Ecto neural progenitor cell (in vitro differentiated cells): Measurements from ENCODE around the gene MDFI.
A peak's percentile ranks its signal among the peaks of the same experiment; 100 is the strongest.

ENCODE experiments used
- DNase-seq: peaks from one replicate; pipeline ENCODE4 v3.0.0-alpha.2; 2018; ENCODE audit warnings: low spot score

Gene MDFI

DNA sequence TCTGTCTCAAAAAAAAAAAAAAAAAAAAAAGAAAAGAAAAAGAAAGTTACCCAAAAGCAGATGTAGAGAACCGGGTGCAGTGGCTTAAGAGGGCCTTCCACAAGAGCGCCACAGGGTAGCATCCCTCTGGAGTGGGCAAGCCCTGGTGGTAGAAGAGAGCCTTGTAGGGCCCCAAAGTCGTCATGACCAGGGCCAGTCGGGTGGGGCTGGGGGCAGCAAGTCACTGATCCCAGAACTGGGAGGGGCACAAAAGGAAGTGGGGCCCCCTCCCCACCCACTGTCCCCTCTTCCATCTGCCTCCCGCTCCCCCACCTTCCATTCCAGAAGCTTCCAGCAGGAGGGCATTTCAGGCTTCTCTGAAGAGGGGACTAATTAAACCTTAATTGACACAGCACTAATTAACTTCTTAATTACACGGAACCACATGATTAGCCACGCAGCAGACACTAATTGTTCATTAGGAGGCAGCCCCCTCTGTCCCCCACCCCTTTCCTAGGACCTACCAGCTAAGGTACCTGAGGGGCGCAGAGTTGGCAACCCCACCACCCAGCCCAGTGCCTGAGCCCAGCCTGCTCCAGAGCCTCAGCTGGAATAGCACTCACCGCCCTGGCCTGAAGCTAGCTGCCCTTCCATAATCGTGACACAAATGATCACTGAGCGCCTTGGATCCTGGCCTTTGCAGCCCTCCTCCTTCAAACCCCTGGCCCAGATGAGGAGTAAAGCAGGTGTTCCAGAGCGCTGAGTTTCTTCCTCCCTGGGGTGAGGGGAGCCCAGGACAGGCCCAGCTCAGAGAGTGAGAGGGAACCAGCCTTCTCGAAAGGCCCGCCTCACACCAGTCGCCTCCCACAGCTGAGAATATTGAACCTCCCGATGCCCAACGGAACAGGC is 34.8 kb downstream of the MDFI start:
- DNase-seq: no peak

DNA sequence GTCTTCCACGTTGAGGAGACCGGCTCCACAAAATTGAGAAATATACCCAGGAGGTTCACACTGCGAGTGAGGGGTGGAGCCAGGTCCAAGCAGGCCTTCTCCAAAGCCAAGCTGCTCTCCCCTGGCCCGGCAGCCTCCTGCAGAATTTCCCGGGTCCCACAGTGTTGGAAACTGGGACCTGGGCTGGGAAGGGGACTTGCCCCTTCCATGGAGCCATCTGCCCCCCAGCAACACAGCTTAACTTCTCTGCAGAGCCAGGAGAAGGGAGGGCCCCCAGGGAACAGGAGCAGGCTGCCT is 35.4 kb downstream of the MDFI start:
- no peak for DNase-seq

DNA sequence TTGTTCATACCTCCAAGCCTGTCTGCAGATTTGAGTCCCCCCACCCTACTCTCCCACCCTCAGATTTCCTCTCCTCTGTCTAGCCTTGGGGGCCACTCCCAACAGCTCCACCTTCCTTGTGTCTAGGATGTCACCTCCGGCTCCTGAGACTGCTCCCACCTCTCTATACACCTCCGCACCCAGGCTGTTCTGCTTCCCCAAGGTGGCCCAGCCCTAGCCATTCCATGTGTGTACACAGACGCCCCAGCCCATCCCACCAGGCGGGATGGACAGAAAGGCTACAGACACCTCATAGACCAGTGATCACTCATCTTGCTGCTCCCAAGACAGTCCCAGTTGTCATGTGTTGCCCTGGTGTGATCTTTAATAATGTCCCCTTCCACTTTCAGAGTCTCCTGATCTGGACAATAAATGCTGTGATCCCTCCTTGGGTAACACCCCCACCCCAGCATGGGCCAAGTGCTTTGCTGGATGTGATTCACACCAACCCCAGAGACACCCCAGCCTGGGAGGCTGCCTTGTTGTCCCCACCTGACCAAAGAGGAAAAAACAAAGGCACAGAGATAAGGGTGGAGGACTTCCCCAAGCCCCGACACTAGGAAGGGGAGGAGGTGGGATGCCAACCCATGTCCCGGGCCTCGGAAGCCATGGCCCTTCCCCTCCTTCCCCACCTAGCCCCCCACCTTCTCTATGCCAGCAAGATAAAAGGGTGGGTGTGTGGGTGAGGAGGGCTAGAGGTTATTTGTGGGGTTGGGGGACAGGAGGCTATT is 36.1 kb downstream of the MDFI start:
- DNase-seq: no peak

DNA sequence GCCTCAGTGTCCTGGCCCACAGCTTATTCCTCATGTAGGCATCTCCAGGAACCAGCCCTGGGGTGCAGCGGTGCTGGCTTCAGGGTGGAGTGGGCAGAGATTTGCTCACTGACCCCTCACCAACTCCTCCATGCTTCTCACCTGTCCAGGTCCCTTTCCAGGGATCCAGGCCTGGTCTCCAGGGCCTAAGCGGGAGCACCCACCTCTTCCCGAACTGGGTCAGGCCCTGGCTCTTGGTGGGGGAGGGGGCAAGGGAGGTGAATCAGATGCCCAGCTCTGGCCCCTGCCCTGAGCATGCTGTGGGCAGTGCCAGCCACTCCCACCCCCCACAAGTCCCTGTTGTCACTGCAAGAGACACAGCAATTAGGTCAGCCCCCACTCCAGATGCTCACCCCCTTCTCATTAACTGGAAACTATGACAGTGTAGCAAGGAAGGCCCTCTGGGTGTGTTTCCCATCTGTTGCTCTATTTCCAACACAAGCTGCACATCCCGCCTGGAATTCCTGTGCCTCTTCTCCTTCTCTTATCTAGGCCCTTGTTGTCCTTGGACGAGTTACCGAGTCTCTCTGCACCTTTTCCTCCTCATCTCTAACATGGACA is 37.0 kb downstream of the MDFI start:
- no peak for DNase-seq

DNA sequence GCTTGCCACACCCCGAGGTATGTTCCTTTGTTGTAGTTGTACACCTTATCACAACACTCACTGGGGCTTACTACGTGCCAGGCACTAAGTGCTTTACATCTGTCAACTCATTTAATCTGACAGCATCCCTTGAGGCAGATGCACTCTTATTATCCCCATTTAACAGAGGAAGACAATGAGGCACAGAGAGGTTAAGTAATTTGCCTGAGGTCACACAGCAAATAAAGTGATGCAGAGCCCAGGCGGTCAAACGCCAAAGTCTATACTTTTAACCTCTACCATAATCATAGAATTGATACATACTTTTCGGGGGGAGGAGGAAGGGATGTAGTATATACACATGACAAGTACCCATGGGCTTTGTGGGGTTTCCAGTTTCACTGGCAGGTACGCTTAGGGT is 37.7 kb downstream of the MDFI start:
- DNase-seq: no peak

DNA sequence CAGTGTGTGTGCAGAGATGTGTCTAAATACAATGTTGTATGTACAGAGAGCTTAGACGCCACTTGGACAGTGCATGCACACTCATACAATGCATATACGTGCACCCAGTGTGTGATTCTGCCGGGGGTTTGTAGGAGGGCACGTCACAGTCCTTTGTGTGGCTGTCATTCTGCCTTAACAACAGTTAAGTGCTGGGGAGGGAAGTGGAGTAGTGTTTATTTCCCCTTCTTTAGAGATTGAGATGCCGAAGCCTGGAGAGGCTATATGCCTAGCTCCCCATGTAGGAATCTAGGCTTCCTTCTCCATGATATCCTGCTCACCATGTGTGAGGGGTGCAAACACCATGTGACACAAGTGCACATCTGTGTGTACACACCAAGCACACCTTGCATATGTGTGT is 38.2 kb downstream of the MDFI start:
- DNase-seq: no peak

DNA sequence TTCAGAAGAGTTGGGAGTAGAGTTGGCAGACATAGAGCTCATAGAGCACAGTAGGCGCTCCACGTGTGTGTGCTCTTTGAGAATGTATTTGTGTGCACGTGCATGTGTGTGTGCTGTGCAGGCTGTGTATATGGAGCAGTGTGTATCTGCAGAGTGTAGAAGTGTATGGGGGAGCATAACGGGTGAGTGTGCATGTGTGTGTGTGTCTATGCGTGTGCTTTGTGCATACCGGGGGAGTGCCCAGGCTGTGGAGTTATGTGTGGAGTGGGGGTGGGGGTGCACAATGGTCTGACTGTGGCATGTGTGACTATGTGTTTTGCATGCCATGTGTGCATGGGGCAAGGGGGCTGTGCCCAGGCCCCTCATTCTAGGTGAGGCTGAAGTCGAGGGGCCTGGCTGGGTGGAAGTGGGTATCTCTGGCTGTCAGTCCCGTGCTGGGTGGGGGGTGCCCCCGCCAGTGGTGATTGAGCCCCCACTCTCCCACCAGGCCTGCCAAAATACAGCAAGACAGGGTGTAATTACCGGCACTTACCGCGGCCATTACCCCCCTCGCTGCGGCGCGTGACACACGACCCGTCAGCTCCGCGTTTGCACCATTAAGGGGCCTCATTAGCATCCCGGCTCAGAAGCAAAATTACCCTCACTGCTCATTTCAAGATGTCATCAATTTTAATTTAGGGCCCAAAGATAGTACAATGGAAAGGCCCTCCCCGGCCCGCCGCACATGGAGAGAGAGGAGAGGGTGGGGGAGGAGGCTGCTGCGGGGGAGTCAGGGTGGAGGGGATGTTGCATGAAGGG is 39.1 kb downstream of the MDFI start:
- DNase-seq: no peak

DNA sequence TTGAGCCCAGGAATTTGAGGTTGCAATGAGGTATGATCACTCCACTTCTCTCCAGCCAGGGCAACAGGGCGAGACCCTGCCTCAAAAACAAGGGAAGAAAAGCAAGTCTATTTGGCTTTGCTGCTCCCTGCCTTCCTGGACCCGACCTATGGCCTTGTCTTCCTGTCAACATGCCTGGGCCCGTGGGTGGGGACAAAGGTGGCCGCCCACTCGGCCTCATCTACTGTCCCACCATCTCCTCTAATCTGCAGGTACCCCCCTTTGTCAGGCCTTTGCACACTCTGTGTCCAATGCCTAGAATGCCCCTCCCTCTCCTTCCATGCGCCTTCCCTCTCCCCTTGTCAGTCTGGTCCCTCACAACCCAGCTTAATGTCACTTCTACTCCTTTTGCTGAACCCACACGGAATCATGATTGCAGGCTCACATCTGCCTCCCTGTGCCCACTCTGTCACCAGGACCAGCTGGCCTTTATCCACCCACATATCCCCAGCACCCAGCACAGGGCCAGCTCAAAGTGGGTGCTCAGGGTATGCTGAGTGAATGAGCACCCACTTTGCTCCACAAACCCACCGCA is 40.3 kb downstream of the MDFI start:
- DNase-seq: no peak

DNA sequence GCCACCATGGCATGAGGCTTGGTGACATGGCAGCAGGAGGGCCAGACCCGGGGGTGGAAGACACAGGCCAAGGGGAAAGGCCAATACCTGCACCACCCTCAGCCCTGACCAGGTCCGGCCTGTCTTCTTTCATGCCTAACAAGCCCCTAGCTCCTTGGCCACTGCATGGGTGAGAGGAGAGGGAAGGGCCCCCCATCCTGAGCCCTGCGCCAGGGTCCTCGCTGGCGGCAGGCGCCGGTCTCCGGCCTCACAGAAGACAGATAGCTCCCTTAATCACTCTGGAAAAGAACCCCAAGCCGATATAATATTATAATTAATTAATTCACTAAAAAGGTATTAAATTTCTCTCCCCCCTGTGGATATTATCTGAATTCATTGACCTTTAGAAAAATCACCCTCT is 41.4 kb downstream of the MDFI start:
- DNase-seq: no peak

DNA sequence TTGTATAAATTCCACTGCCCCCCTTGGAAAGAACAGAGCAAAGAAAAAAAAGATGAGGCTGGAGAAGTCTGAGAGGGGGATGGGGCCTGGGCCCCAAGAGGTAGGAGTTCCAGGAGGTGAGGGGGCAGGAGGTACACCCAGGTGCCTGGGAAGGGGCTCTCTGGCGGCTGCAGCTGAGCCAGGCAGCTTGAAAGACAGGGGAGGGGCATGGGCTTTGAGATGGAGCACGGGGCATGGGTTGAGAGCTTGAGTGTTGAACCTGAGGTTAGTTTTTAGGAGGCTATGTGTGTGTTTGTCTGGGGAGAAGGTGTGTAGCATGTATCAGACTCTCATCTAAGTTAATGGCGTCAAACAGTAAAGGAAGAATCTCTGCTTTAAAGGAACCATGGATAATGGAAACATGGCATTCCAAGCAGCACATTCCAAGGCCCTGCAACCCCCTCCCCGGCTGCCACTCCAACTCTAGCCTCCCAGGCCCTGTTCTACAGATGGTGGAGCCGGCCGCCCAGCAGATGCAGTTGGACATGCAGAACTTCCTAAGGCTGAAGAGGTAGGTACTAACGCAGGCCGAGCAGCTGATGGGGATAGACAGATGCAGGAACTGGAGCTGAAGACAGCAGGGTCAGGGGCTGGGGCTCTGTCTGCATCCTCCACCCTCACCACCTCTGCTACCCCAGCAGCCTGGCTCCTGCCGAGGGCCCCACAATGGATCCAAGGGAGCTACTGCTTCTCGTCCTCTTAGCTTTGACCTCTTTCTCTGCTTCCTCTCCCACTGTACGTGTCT is 42.1 kb downstream of the MDFI start:
- no peak for DNase-seq

DNA sequence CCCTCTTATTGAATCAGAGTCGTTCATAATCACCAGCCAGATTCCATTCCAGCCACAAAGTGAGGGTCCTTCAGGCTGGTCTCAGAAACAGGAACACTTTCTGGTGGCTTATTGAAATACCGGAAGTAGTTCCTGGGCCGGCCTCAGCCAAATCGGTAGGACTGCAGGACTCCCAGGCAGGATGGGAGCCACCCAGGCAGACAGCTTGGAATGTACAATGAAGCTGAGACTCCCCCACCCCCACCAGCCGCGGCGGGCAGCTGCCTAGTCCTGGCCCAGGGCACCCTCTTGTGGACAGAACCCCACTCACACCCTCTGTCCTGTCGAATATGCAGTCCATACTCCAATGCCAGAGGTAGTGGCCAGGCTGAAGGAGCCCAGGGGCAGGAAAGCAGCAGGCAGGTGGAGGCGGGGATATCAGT is 43.8 kb downstream of the MDFI start:
- peak; percentile 95 for DNase-seq

DNA sequence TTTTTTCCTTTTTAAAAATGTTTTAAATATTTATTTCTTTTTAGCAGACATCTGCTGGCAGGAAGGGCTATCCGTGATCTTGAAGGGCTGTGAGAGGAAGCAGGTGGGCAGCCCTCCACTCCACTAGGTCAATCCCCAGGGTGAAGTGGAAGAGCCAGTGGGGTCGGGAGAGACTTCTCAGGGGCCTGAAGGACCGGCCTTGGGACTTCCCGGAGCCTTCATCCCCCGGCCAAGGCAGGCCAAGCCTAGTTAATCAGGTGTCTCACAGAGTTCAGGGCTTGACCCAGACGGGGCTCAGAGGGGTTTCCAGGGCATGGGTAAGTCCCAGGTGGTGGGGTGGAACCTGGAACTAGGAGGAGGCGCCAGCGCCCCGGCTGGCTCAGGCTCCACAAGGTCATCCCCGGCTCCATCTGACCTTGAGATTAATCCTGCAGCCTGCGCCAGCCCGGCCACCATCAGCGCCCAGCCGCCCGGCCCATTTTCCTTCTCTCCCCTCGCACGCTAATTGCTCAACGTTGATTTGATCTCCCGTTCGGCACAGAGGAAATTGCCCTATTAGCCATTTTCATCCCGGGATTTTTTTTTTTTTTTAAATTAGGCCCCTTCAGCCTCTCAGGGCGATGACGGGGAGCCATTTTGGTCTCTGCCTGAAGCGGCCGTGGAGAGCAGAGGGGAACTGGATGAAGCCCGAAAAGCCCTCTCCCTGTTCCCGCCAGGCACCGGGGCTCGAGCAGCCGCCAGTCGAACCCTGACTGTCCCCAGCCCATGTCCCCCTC is 44.4 kb downstream of the MDFI start:
- DNase-seq: no peak

DNA sequence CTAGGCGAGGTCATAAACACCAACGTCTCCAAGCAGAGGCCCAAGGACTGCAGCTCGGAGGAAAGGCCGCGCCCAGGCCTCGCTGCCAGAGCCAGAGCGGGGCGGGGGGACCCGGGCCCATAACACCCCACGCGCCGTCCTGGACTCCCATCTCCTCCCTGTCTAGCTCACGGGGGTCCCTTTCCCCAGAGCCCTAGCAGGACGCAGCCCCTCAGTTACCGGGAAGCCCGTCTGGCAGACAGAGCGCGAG is 44.9 kb downstream of the MDFI start:
- DNase-seq: no peak

DNA sequence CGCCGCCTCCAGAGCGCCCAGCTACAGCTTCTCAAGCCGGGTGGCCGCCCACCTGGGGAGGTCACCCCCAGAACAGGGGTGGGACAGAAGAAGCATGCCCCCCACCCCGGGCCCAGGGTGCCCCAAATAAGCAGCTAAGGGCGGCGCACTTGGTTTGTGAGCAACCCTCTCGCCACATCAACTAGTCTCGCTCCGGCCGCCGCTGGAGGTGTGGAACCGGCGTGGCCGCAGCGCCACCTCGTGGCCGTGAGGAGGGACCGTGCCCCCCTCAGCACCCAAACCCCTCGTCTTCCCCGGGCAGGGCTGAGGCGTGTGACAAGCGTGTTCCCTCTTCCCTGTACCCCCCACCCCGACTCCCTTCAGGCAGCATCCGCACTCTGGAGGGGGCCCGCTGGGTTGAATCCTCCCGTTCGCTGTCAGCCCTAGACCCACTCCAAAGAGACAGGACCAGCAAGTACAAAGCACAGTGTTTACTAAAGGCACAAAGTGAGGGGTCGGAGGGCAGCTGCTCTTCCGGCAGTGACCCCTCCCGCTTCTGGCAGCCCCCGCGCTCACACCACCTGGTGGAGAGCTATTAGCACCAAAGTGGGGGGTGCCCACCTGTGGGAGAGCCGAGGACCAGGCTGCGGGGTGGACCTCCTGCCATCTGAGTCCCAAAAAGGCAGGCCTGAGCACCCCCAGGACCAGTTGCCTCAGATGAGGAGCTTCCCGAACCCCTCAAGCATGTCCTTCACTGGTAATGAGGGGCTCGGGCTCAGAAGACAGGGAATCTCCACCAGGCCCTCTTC is 45.4 kb downstream of the MDFI start:
- peak; percentile 91 for DNase-seq

DNA sequence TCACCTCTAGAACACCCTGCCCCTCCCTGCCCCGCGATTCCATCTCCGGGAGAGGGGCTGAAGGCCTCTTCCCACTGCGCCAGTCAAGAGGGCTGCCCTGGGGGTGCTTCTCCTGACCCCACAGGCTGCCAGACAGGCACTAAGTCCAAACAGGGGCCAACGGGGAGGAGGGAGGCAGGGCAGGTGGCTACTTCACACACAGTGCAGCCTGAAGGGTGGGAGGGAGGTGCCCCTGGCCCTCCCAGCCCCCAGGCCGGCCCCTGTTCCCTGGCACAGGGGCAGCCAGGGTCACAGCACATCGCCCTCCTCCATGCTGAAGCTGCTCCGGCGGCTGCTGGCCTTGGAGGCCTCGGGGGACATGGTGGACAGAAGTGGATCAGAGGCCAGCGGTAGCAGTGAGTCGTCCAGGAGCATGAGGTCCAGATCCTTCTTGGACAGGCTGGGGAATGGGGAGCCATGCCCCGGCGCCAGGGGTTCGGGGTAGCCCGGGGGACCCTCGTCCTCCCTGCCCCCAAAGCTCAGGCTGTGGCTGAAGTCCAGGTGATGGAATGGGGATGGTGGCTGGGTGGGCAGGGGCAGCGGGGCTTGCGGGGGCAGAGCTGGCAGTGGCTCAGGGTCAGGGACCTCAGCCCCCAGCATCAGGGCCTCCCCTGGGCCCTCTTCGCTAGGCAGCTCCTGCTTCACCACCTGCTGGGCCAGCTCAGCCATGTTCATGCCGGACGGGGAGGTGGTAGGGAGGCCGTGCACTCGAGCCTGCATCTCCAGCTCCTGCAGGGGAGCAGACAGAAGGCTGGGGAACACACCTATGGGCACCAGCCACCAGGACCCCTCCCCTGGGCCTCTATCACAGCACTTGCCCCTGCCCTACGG is 46.3 kb downstream of the MDFI start:
- DNase-seq: no peak

DNA sequence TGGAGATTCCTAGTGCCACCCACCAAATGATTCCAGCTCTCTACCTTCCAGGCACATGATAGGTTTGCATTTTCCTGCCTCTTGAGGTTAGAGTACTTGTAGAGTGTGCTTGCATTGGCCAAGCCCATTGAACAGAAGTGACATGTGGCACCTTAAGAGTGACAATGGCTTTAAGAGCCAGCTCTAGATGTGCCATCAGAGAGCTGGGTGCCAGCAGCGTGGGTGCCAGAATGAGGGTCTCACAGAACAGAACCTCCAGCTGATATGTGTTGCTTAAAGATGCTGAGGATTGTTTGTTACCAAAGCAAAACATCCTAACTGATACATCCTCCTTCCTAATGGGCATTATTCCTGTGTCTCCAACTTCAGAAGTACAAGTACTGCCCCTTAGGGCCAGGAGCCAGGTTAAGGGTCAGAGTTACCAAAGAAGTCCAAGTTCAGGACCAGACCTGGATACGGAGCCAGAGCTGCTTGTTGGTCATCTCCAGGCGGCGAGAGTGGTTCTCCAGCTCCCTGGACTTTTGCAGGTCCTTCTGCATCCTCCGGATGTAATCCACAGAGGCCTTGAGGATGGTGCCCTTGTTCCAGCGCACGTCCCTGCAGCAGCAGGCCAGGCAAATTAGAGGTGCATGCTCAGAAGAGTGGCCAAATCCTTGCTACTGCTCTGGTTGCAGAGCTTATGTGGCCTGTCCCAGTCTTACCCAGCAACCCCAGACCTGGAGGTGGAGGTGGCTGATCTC is 47.5 kb downstream of the MDFI start:
- DNase-seq: no peak

DNA sequence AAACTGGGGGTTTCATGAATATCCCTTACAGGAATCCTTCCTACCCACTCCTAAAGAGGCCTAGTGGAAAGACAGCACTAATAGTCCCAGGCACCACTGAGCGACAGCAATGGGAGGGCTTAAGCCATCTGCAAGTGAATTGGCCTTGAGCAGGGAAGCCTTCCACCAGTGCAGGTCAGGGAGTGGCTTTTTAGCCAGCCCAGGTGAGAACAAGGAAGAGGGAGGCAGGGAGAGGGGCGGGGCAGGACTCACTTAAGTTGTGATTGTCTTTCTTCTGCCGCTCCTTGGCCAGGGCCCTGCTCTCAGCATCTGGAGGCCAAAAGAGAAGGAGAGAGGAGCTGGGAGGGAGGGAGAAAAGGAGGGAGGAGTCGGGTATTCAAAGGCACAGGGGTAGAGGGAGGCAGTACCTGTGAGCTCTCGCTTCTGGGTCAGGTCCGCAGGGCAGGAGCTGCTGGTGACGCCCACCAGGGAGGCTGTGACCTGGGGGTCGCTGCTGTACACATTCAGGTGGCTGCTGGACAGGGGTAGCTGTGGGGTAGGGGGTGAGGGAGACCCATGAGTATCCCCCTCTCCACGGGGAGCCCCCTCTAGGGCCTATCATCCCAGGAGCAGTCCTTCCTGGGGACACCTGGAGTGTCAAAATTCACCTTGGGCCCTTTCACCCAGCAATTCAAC is 49.4 kb downstream of the MDFI start:
- DNase-seq: no peak
